HG03159 (cell line): ENCODE data around the gene MPZL3.
"Not testable (repeated sequence)": the region's sequence is repeated elsewhere in the genome, so short reads cannot be mapped to it uniquely, and the experiment has no call there.

Source experiments
- ATAC-seq: cut with Tn5 transposase; IDR thresholded peaks from one replicate; pipeline ENCODE4 v1.9.1; 2021; ENCODE audit warnings: mild to moderate bottlenecking, moderate library complexity; ENCODE audit not compliant: unreplicated experiment

MPZL3 gene

GRCh38 chr11:118190942-118191506 lies 61.1 kb downstream of the MPZL3 start:
- ATAC-seq = not testable (repeated sequence)

GRCh38 chr11:118186346-118187107 lies 65.6 kb downstream of the MPZL3 start:
- no peak for ATAC-seq

- no peak for ATAC-seq
These were observed 67.2 kb downstream of the MPZL3 start for GRCh38 chr11:118184784-118185579.

GRCh38 chr11:118183691-118184090 lies 68.5 kb downstream of the MPZL3 start:
- ATAC-seq = not testable (repeated sequence)

- ATAC-seq = no peak
These were observed 71.9 kb downstream of the MPZL3 start for GRCh38 chr11:118180300-118180703.

- no peak for ATAC-seq
These were observed 75.4 kb downstream of the MPZL3 start for GRCh38 chr11:118176778-118177134.
